CD14-positive monocyte (primary cell): ENCODE measurements around the gene TMPRSS2. TPM values are rescaled to one million over a fixed set of nuclear protein-coding genes. Genes with fewer than 3 reads are reported as not detected.

Experiments used
- DNase-seq, 3 donors: peaks; one replicate each; pipeline ENCODE4 v3.0.0-alpha.2; 2011 to 2022
- H2AFZ ChIP-seq: 2 replicates; pipeline ENCODE4 v1.6.0; 2012; ENCODE audit warnings: mild to moderate bottlenecking, low read depth, low read length, inconsistent platforms; ENCODE audit not compliant: insufficient read depth, poor library complexity, severe bottlenecking
- H3K27ac ChIP-seq, 2 donors: 1 replicate in 1 of 2; 2 replicates in 1 of 2; pipeline ENCODE4 v1.5.1; 2012 to 2013; ENCODE audit warnings: low read length in 2 of 2, control low read depth in 1 of 2, inconsistent platforms in 1 of 2, low read depth in 1 of 2, mild to moderate bottlenecking in 1 of 2
- H3K27me3 ChIP-seq, 2 donors: one replicate each; pipeline versions ENCODE4 v1.6.0 to v1.6.1; 2011 to 2013; ENCODE audit warnings: low read length in 2 of 2; ENCODE audit not compliant: control insufficient read depth in 2 of 2, insufficient read depth in 2 of 2
- H3K36me3 ChIP-seq, 2 donors: replicated peaks in 1 of 2; 1 replicate in 1 of 2; 2 replicates in 1 of 2; pipeline versions ENCODE4 v1.5.1 to v1.6.1; 2012 to 2013; ENCODE audit warnings: low read length in 2 of 2, control low read depth in 1 of 2, inconsistent platforms in 1 of 2, mild to moderate bottlenecking in 1 of 2; ENCODE audit not compliant: insufficient read depth in 2 of 2, control insufficient read depth in 1 of 2
- H3K4me1 ChIP-seq, 2 donors: 1 replicate in 1 of 2; 2 replicates in 1 of 2; pipeline versions ENCODE4 v1.5.1 to v1.6.1; 2012 to 2013; ENCODE audit warnings: low read length in 2 of 2, control low read depth in 1 of 2, inconsistent platforms in 1 of 2, mild to moderate bottlenecking in 1 of 2, moderate library complexity in 1 of 2; ENCODE audit not compliant: insufficient read depth in 2 of 2, control insufficient read depth in 1 of 2
- H3K4me2 ChIP-seq: replicated peaks from 2 replicates; pipeline ENCODE3; 2012; ENCODE audit warnings: low read length, moderate library complexity, mild to moderate bottlenecking; ENCODE audit not compliant: poor library complexity, severe bottlenecking; ENCODE audit errors: extremely low read depth
- H3K4me3 ChIP-seq, 3 experiments: fragments of 200-600 bp in 1 of 3; sonication (generic) in 1 of 3; replicated peaks in 1 of 3; 1 replicate in 2 of 3; 2 replicates in 1 of 3; pipeline ENCODE4 v1.5.1; 2011 to 2013; ENCODE audit warnings: low read length in 3 of 3, mild to moderate bottlenecking in 3 of 3, control low read depth in 2 of 3, low read depth in 2 of 3, inconsistent platforms in 1 of 3, moderate library complexity in 1 of 3
- H3K79me2 ChIP-seq: 2 replicates; pipeline ENCODE4 v1.6.0; 2012; ENCODE audit warnings: mild to moderate bottlenecking, control low read depth, inconsistent platforms, low read length, moderate library complexity; ENCODE audit not compliant: insufficient read depth
- H3K9ac ChIP-seq: 2 replicates; pipeline ENCODE4 v1.6.0; 2017; ENCODE audit warnings: low read length, mild to moderate bottlenecking; ENCODE audit not compliant: insufficient read depth, poor library complexity, severe bottlenecking
- H3K9me3 ChIP-seq, 2 donors: replicated peaks in 1 of 2; 1 replicate in 1 of 2; 2 replicates in 1 of 2; pipeline versions ENCODE4 v1.5.1 to v1.6.1; 2012 to 2013; ENCODE audit warnings: low read length in 2 of 2, control low read depth in 1 of 2; ENCODE audit not compliant: control insufficient read depth in 1 of 2, insufficient read depth in 1 of 2
- H4K20me1 ChIP-seq: 2 replicates; pipeline ENCODE4 v1.6.0; 2012; ENCODE audit warnings: mild to moderate bottlenecking, low read length, control low read depth, moderate library complexity; ENCODE audit not compliant: insufficient read depth
- H3K27ac Mint-ChIP-seq, 7 donors: one replicate each; pipeline ENCODE4 v1.8.0; 2020; ENCODE audit warnings: mild to moderate bottlenecking in 7 of 7, mixed read lengths in 7 of 7, moderate library complexity in 6 of 7, inconsistent platforms in 2 of 7
- H3K27me3 Mint-ChIP-seq, 3 donors: one replicate each; pipeline ENCODE4 v1.8.0; 2021 to 2022; ENCODE audit warnings: low read depth in 3 of 3, mild to moderate bottlenecking in 3 of 3, mixed read lengths in 3 of 3, moderate library complexity in 3 of 3, inconsistent platforms in 1 of 3
- H3K36me3 Mint-ChIP-seq, 2 donors: one replicate each; pipeline ENCODE4 v1.8.0; 2020; ENCODE audit warnings: mixed read lengths in 2 of 2, inconsistent platforms in 1 of 2, mild to moderate bottlenecking in 1 of 2
- H3K4me1 Mint-ChIP-seq: one replicate; pipeline ENCODE4 v1.8.0; 2020; ENCODE audit warnings: mild to moderate bottlenecking, mixed read lengths
- H3K4me3 Mint-ChIP-seq, 2 donors: one replicate each; pipeline ENCODE4 v1.8.0; 2020; ENCODE audit warnings: mild to moderate bottlenecking in 2 of 2, mixed read lengths in 2 of 2, moderate library complexity in 1 of 2
- H3K9me3 Mint-ChIP-seq, 7 donors: one replicate each; pipeline ENCODE4 v1.8.0; 2020 to 2022; ENCODE audit warnings: mixed read lengths in 7 of 7, mild to moderate bottlenecking in 6 of 7, moderate library complexity in 6 of 7, inconsistent platforms in 2 of 7
- CTCF ChIP-seq: fragments of 200-600 bp; IDR thresholded peaks from one replicate; pipeline ENCODE4 v1.8.0; 2022; ENCODE audit warnings: antibody characterized with exemption, mild to moderate bottlenecking
- WGBS: methylation state at CpG from one replicate; pipeline ENCODE4 v1.1.5; 2013; ENCODE audit warnings: missing lambda C conversion rate; ENCODE audit not compliant: insufficient coverage; 5-methylcytosine and 5-hydroxymethylcytosine counted together
- intact Hi-C, 2 donors: fragments of 100-400 bp; cut with micrococcal nuclease; formaldehyde crosslinking; loops; one replicate each; pipeline versions ENCODE4 v1.15.0 to v1.15.1; 2023
- polyA plus RNA-seq, 3 donors: library from polyadenylated mRNA; depleted of rRNA in 1 of 3; unstranded in 2 of 3; stranded (reverse) in 1 of 3; fragments of 300-500 nt in 2 of 3; fragments of >200 nt in 1 of 3; fragmentation: Illumina TruSeq in 2 of 3; gene quantifications; 1 replicate in 2 of 3; 2 replicates in 1 of 3; pipeline ENCODE4 v1.2.3, GENCODE V29; 2012 to 2021

Gene TMPRSS2
- polyA plus RNA-seq, 3 donors: not detected

GRCh38 chr21:41506005-41506594, 1.9 kb downstream of the TMPRSS2 start:
- H3K4me1 Mint-ChIP-seq: no peaks in the 10 kb centered on the region
- Histone ChIP-seq H3K36me3 (no peaks in the 10 kb centered on the region), H3K4me2 (no peak overlapping the region), H4K20me1 (no peaks in the 10 kb centered on the region), H3K27ac (no peak overlapping the region), H3K9ac (no peak overlapping the region), H3K9me3 (peaks cover 0 to 7% of the 10 kb centered on the region in 2 donors), H3K4me3 (no peak overlapping the region), H2AFZ (no peak overlapping the region), H3K79me2 (no peaks in the 10 kb centered on the region), H3K4me1 (no peaks in the 10 kb centered on the region), H3K27me3 (peaks cover 26 to 55% of the 10 kb centered on the region in 2 donors)
- H3K27me3 Mint-ChIP-seq: peaks cover 45 to 70% (median 53%) of the 10 kb centered on the region in 3 donors
- 61% methylated on average over 3 of the region's 7 CpGs for WGBS
- DNase-seq: no peak
- H3K27ac Mint-ChIP-seq: no peak overlapping the region
- peak overlapping the region in 1 of 2 donors; percentile 80 for H3K4me3 Mint-ChIP-seq
- TF ChIP-seq CTCF: no peak
- H3K9me3 Mint-ChIP-seq: peaks cover 0 to 6% (median 0%) of the 10 kb centered on the region in 7 donors
- H3K36me3 Mint-ChIP-seq: no peaks in the 10 kb centered on the region
- intact Hi-C loops: no loop called here

DNA sequence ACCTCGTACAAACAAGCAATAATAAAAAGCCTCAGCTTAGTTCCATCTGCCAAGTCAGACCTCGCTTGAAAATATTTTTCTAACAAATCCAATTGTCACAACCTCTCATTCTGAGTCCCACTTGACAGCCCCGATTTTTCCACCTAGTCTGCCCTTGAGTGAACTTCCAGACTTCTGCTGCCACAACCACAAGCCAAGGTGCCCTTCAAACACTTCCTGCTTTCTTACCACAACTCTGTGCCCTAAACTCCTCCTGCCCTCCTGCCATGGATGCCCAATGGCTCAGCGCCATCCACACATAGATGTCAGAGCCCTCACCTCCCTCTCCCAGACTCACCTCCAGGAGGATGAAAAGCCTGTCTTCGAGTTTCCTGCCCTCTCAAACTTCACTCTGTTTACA, 3.9 kb downstream of the TMPRSS2 start:
- no peak overlapping the region for H3K9ac ChIP-seq
- H3K36me3 ChIP-seq: no peaks in the 10 kb centered on the region
- H3K27ac Mint-ChIP-seq: no peak overlapping the region
- H3K4me3 ChIP-seq: no peak overlapping the region
- H3K4me1 Mint-ChIP-seq: no peaks in the 10 kb centered on the region
- peak overlapping the region in 1 of 2 donors; percentile 54 for H3K4me3 Mint-ChIP-seq
- TF ChIP-seq CTCF: no peak
- no peaks in the 10 kb centered on the region for H3K4me1 ChIP-seq
- H4K20me1 ChIP-seq: no peaks in the 10 kb centered on the region
- no peak overlapping the region for H2AFZ ChIP-seq
- no peak for DNase-seq
- H3K27me3 ChIP-seq: peaks cover 19 to 42% of the 10 kb centered on the region in 2 donors
- no peaks in the 10 kb centered on the region for H3K36me3 Mint-ChIP-seq
- H3K9me3 ChIP-seq: peaks cover 0 to 7% of the 10 kb centered on the region in 2 donors
- no peak overlapping the region for H3K4me2 ChIP-seq
- H3K27me3 Mint-ChIP-seq: peaks cover 40 to 58% (median 41%) of the 10 kb centered on the region in 3 donors
- no peak overlapping the region for H3K27ac ChIP-seq
- intact Hi-C loops: no loop called here
- peaks cover 0 to 3% (median 0%) of the 10 kb centered on the region in 7 donors for H3K9me3 Mint-ChIP-seq
- WGBS: 50% methylated on average over 4 of the region's 5 CpGs
- no peaks in the 10 kb centered on the region for H3K79me2 ChIP-seq
